Measurements from ENCODE around the gene VPS37D. TPM values are rescaled to one million over a fixed set of nuclear protein-coding genes. Genes with fewer than 3 reads are reported as not detected.

VPS37D gene
- total RNA-seq, 1 experiment from 2014 or later, result 0.85 TPM

- Histone ChIP-seq H4K20me1 (ENCODE audit: control insufficient read depth, insufficient read depth, insufficient read length) (no peaks in the 10 kb centered on the region), H3K4me2 (ENCODE audit: insufficient read depth, insufficient read length, low read length) (no peak overlapping the region), H3K27me3 (ENCODE audit: insufficient read depth, low read length) (no peaks in the 10 kb centered on the region), H2BK12ac (ENCODE audit: insufficient read length, low read depth, low read length) (no peak overlapping the region), H3K79me2 (ENCODE audit: insufficient read depth, low read length) (no peaks in the 10 kb centered on the region), H3K4ac (ENCODE audit: low read depth, low read length) (no peak overlapping the region), H4K8ac (replicated peaks; ENCODE audit: insufficient read length, low read depth, low read length) (no peak overlapping the region), H3K9ac (ENCODE audit: extremely low read depth, insufficient read length, low read length) (no peak overlapping the region), H3T11ph (ENCODE audit: low read length) (no peak overlapping the region), H4K91ac (ENCODE audit: insufficient read length, low read depth, low read length) (no peak overlapping the region), H3K14ac (ENCODE audit: insufficient read depth, low read length) (no peak overlapping the region), H3K79me1 (ENCODE audit: insufficient read depth, low read depth, low read length, poor library complexity, severe bottlenecking) (no peaks in the 10 kb centered on the region), H3K18ac (ENCODE audit: insufficient read length, low read depth, low read length) (no peak overlapping the region), H2BK120ac (ENCODE audit: low read depth, low read length, poor library complexity, severe bottlenecking) (no peak overlapping the region), H2BK20ac (ENCODE audit: low read depth, low read length, poor library complexity, severe bottlenecking) (no peak overlapping the region), H4K5ac (ENCODE audit: insufficient read length, low read depth, low read length) (no peak overlapping the region), H3K4me1 (ENCODE audit: insufficient read depth, low read length) (no peaks in the 10 kb centered on the region; the same call in 1 of the 2 replicates), H2AK5ac (ENCODE audit: insufficient read length, low read length) (no peak overlapping the region), H2BK5ac (ENCODE audit: insufficient read length, low read length) (no peak overlapping the region), H3K9me3 (ENCODE audit: control insufficient read depth, low read depth, low read length) (no peaks in the 10 kb centered on the region), H2BK15ac (ENCODE audit: low read depth, low read length) (no peak overlapping the region), H2AFZ (ENCODE audit: low read length) (no peak overlapping the region), H3K56ac (ENCODE audit: insufficient read length, low read depth, low read length) (no peak overlapping the region), H3K23ac (ENCODE audit: insufficient read length, low read depth, low read length) (no peak overlapping the region), H3K23me2 (ENCODE audit: insufficient read length, low read depth, low read length, poor library complexity, severe bottlenecking) (peaks cover 2% of the 10 kb centered on the region), H3K27ac (ENCODE audit: insufficient read length, low read depth, low read length) (no peak overlapping the region)
- no peaks in the 10 kb centered on the region for H3K9me3 Mint-ChIP-seq
- H3K27ac Mint-ChIP-seq, result peak overlapping the region in 1 of 3 experiments; percentile 55; a peak in 2 of 7 replicates
- no peak for DNase-seq
- peaks cover 35 to 65% (median 57%) of the 10 kb centered on the region in 3 experiments for H3K36me3 Mint-ChIP-seq (ENCODE audit: insufficient read depth in 1 of 3, low read depth in 3 of 3)
- no peaks in the 10 kb centered on the region; the same call in 1 of the 2 replicates for H3K27me3 Mint-ChIP-seq (ENCODE audit: low read depth)
- TF ChIP-seq CTCF (conservative IDR thresholded peaks at IDR 0.05), result no peak
- no CpG with 5 or more reads among the region's 15 CpGs for WGBS (ENCODE audit: extremely low coverage, insufficient read length, low lambda C conversion rate)
- peak overlapping the region in 1 of 2 experiments; percentile 46; a peak in 1 of 5 replicates for H3K4me3 Mint-ChIP-seq
- peaks cover 9 to 24% of the 10 kb centered on the region in 2 experiments for H3K4me1 Mint-ChIP-seq
These were observed 31.9 kb downstream of the VPS37D start for GRCh38 chr7:73699370-73700068.

Data from H9 (cell line).